Mesendoderm (in vitro differentiated cells): Measurements from ENCODE around the gene PIK3R6.

Source experiments
- DNase-seq: peaks from one replicate; pipeline ENCODE4 v3.0.0; 2013
- H2AK5ac ChIP-seq: 2 replicates; pipeline ENCODE4 v1.6.1; 2013; ENCODE audit warnings: low read length, inconsistent platforms
- H2BK120ac ChIP-seq: 2 replicates; pipeline ENCODE4 v1.6.1; 2013; ENCODE audit warnings: low read depth, mild to moderate bottlenecking, low read length, moderate library complexity, mixed read lengths
- H2BK15ac ChIP-seq: replicated peaks from 2 replicates; pipeline ENCODE4 v1.6.1; 2013; ENCODE audit warnings: low read depth, mild to moderate bottlenecking, moderate library complexity
- H2BK5ac ChIP-seq: 2 replicates; pipeline ENCODE4 v1.6.1; 2013; ENCODE audit warnings: low read length, inconsistent platforms
- H3K18ac ChIP-seq: 2 replicates; pipeline ENCODE4 v1.6.1; 2013; ENCODE audit warnings: mild to moderate bottlenecking, low read length, mixed read lengths
- H3K23ac ChIP-seq: one replicate; pipeline ENCODE4 v1.6.1; 2013; ENCODE audit warnings: low read length
- H3K27ac ChIP-seq: 2 replicates; pipeline ENCODE4 v1.5.1; 2013; ENCODE audit warnings: low read depth, mild to moderate bottlenecking, inconsistent platforms, low read length, moderate library complexity
- H3K27me3 ChIP-seq: 2 replicates; pipeline ENCODE4 v1.6.1; 2013; ENCODE audit warnings: low read length, control low read depth, mild to moderate bottlenecking, inconsistent platforms; ENCODE audit not compliant: insufficient read depth, poor library complexity
- H3K36me3 ChIP-seq: 2 replicates; pipeline ENCODE4 v1.6.1; 2013; ENCODE audit warnings: low read length, inconsistent platforms; ENCODE audit not compliant: control insufficient read depth, insufficient read depth
- H3K4ac ChIP-seq: one replicate; pipeline ENCODE4 v1.6.1; 2013; ENCODE audit warnings: low read depth, mild to moderate bottlenecking, low read length, moderate library complexity
- H3K4me1 ChIP-seq: 2 replicates; pipeline ENCODE4 v1.6.1; 2013; ENCODE audit warnings: low read depth, low read length, inconsistent platforms; ENCODE audit not compliant: control insufficient read depth
- H3K4me2 ChIP-seq: 2 replicates; pipeline ENCODE4 v1.6.1; 2013; ENCODE audit warnings: low read length
- H3K4me3 ChIP-seq: 2 replicates; pipeline ENCODE4 v1.5.1; 2013; ENCODE audit warnings: mild to moderate bottlenecking, low read length
- H3K56ac ChIP-seq: one replicate; pipeline ENCODE4 v1.6.1; 2013; ENCODE audit warnings: low read length
- H3K79me1 ChIP-seq: 2 replicates; pipeline ENCODE4 v1.6.1; 2013; ENCODE audit warnings: low read length, inconsistent platforms
- H3K79me2 ChIP-seq: 2 replicates; pipeline ENCODE4 v1.6.1; 2013; ENCODE audit warnings: mild to moderate bottlenecking, low read length; ENCODE audit not compliant: control insufficient read depth, insufficient read depth
- H3K9ac ChIP-seq: 2 replicates; pipeline ENCODE4 v1.6.1; 2013; ENCODE audit warnings: low read length, inconsistent platforms
- H4K5ac ChIP-seq: one replicate; pipeline ENCODE4 v1.6.1; 2013; ENCODE audit warnings: low read length
- H4K8ac ChIP-seq: one replicate; pipeline ENCODE4 v1.6.1; 2013; ENCODE audit warnings: low read depth, mild to moderate bottlenecking, control low read depth, low read length, moderate library complexity
- WGBS: extraction: QIAGEN DNeasy Blood & Tissue Kit; methylation state at CpG from one replicate; pipeline ENCODE4 v1.1.7; 2013; ENCODE audit warnings: low lambda C conversion rate, missing lambda C conversion rate; ENCODE audit not compliant: insufficient coverage; ENCODE audit errors: extremely low coverage; 5-methylcytosine and 5-hydroxymethylcytosine counted together

The PIK3R6 gene

GRCh38 chr17:8753976-8754440 lies 113.5 kb downstream of the PIK3R6 start:
- Histone ChIP-seq H3K4me3 (no peak overlapping the region), H3K36me3 (no peaks in the 10 kb centered on the region), H3K18ac (no peak overlapping the region), H3K27ac (no peak overlapping the region), H3K23ac (no peak overlapping the region), H2BK120ac (no peak overlapping the region), H3K79me1 (no peaks in the 10 kb centered on the region), H3K79me2 (no peaks in the 10 kb centered on the region), H2BK5ac (no peak overlapping the region), H3K27me3 (no peaks in the 10 kb centered on the region), H2BK15ac (no peak overlapping the region), H2AK5ac (no peak overlapping the region), H3K4me1 (no peaks in the 10 kb centered on the region), H4K5ac (no peak overlapping the region), H3K56ac (no peak overlapping the region), H4K8ac (no peak overlapping the region), H3K4ac (no peak overlapping the region), H3K4me2 (no peak overlapping the region), H3K9ac (no peak overlapping the region)
- DNase-seq, result peak; percentile 63
- no CpG with 5 or more reads among the region's 1 CpG for WGBS

GRCh38 chr17:8753136-8753975 lies 114.1 kb downstream of the PIK3R6 start:
- Histone ChIP-seq H2BK120ac (no peak overlapping the region), H2BK5ac (no peak overlapping the region), H2BK15ac (no peak overlapping the region), H3K4me1 (no peaks in the 10 kb centered on the region), H4K8ac (no peak overlapping the region), H3K4me2 (no peak overlapping the region), H3K4me3 (no peak overlapping the region), H3K23ac (no peak overlapping the region), H3K79me2 (no peaks in the 10 kb centered on the region), H3K27me3 (no peaks in the 10 kb centered on the region), H3K27ac (no peak overlapping the region), H3K9ac (no peak overlapping the region), H3K36me3 (no peaks in the 10 kb centered on the region), H4K5ac (no peak overlapping the region), H3K18ac (no peak overlapping the region), H3K56ac (no peak overlapping the region), H3K4ac (no peak overlapping the region), H3K79me1 (no peaks in the 10 kb centered on the region), H2AK5ac (no peak overlapping the region)
- WGBS, result no CpG with 5 or more reads among the region's 12 CpGs
- DNase-seq, result no peak
